Hepatic stellate cell (primary cell): ENCODE results near the gene LRRC74B.

Source experiments
- DNase-seq: peaks from one replicate; pipeline ENCODE4 v3.0.0; 2011; ENCODE audit warnings: low spot score

Gene LRRC74B

DNA sequence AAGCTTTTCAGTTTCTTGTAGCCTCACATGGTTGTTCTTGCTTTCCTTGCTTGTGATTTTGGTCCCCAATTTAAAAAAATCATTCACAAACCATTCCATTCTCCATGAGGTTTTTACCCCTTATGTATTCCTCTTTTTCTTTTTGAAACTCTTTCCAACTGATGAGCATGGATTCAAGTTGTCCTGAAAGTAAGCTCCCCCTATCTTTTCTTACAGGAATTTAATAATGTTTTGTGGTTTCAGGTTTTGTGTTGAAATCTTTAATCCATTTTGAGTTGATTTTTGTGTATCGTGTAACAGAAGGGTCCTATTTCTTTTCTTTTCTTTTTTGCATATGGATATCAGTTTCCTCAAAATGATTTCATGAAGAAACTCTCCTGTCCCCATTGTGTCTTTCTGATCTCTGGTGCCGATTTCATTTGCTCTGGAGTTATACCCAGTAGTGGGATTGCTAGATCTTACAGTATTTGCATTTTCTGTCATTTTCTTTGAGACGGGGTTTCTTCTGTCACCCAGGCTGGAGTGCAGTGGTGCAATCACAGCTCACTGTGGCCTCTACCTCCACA, 58.5 kb downstream of the LRRC74B start:
- DNase-seq, result no peak

DNA sequence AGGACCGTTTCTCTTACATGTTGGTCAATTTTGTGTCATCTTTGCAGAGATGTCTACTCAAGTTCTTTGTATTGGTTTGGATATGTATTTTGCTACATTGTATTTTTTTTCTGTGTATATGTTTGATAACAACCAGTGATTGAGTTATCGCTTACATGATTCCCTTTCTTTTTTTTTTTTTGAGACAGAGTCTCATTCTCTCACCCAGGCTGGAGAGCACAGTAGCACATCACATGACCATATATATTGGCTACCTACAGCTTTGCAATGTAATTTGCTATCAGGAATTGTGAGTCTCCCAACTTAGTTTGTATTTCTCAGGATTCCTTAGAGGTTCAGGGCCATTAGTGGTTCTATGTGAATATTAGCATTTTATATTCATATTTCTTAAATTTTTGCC, 59.5 kb downstream of the LRRC74B start:
- DNase-seq, result no peak

DNA sequence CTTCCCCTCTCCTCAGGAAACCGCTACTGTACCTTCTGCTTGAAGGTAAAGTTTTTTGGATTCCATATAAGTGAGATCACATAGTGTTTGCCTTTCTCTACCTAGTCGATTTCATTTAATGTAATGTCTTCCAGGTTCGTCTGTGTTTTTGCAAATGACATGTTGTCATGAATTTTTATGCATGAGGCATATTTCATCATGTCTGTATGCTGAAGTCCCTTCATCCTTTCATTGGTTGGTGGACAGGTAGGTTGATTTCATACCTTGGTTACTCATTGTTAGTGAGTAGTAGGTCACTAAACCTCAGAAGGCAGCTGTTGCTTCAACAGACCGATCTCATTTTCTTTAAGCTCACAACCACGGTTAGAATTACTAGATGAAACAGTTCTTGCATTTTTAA, 60.3 kb downstream of the LRRC74B start:
- no peak for DNase-seq

GRCh38 chr22:21108379-21109115, 62.8 kb downstream of the LRRC74B start:
- no peak for DNase-seq
